Esophagus (tissue), 2 donors: Measurements from ENCODE around the gene P2RX7. TPM values are rescaled to one million over a fixed set of nuclear protein-coding genes. Genes with fewer than 3 reads are reported as not detected.

Experiments used
- H3K27ac ChIP-seq, 2 donors: one replicate each; pipeline ENCODE4 v1.5.1; 2013; ENCODE audit warnings: low read depth in 2 of 2, mild to moderate bottlenecking in 2 of 2, inconsistent platforms in 1 of 2, low read length in 1 of 2, moderate library complexity in 1 of 2
- H3K27me3 ChIP-seq, 2 donors: one replicate each; pipeline ENCODE4 v1.6.1; 2013; ENCODE audit warnings: low read length in 2 of 2, control low read depth in 1 of 2, mild to moderate bottlenecking in 1 of 2; ENCODE audit not compliant: insufficient read depth in 2 of 2, control insufficient read depth in 1 of 2
- H3K36me3 ChIP-seq, 2 donors: one replicate each; pipeline ENCODE4 v1.6.1; 2013; ENCODE audit warnings: low read length in 1 of 2; ENCODE audit not compliant: control insufficient read depth in 2 of 2, insufficient read depth in 2 of 2
- H3K4me1 ChIP-seq, 2 donors: one replicate each; pipeline ENCODE4 v1.6.1; 2013; ENCODE audit warnings: low read length in 1 of 2; ENCODE audit not compliant: control insufficient read depth in 2 of 2, insufficient read depth in 2 of 2
- H3K4me3 ChIP-seq, 2 donors: one replicate each; pipeline ENCODE4 v1.5.1; 2013; ENCODE audit warnings: low read length in 2 of 2, mild to moderate bottlenecking in 2 of 2, low read depth in 1 of 2, moderate library complexity in 1 of 2
- H3K9me3 ChIP-seq, 2 donors: one replicate each; pipeline ENCODE4 v1.6.1; 2013; ENCODE audit warnings: mild to moderate bottlenecking in 2 of 2, low read depth in 1 of 2, low read length in 1 of 2, moderate library complexity in 1 of 2; ENCODE audit not compliant: control insufficient read depth in 2 of 2, insufficient read depth in 1 of 2
- WGBS, 2 donors: extraction: QIAGEN DNeasy Blood & Tissue Kit; methylation state at CpG; one replicate each; pipeline ENCODE4 v1.1.7; 2013; 5-methylcytosine and 5-hydroxymethylcytosine counted together
- polyA plus RNA-seq, 2 donors: library from polyadenylated mRNA; stranded (reverse); fragments of 200-250 nt; gene quantifications; one replicate each; pipeline ENCODE4 v1.2.3, GENCODE V29; 2013
- donor health status: healthy with polysubstance abuse.
- donor health status: Bipolar disorder and iron deficiency.

The P2RX7 gene
- polyA plus RNA-seq, 2 donors, result 1.2 to 2.5 TPM

DNA sequence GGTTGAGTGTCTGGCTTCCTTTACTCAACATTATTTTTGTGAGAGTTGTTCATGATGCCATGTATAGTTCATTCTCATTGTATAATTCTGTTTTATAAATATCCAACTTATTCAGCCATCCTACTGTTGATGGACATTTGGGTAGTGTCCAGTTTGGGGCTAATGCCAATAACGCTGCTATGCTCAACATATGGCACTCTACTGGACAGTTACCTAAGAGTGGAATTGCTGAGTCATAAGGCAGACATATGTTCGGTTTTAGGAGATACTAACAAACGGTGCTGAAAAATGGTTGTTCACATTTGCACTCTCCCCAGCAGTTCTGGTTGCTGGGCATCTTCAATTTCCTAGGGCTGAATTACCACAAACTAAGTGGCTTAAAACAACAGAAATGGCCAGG, 48.5 kb downstream of the P2RX7 start:
- Histone ChIP-seq H3K27me3 (no peaks in the 10 kb centered on the region), H3K4me1 (peaks cover 0 to 6% of the 10 kb centered on the region in 2 donors), H3K36me3 (peaks cover 4 to 5% of the 10 kb centered on the region in 2 donors), H3K4me3 (no peak overlapping the region), H3K9me3 (no peaks in the 10 kb centered on the region), H3K27ac (no peak overlapping the region)
- WGBS, 2 donors, result 74 to 81% methylated on average over 3 of the region's 3 CpGs

DNA sequence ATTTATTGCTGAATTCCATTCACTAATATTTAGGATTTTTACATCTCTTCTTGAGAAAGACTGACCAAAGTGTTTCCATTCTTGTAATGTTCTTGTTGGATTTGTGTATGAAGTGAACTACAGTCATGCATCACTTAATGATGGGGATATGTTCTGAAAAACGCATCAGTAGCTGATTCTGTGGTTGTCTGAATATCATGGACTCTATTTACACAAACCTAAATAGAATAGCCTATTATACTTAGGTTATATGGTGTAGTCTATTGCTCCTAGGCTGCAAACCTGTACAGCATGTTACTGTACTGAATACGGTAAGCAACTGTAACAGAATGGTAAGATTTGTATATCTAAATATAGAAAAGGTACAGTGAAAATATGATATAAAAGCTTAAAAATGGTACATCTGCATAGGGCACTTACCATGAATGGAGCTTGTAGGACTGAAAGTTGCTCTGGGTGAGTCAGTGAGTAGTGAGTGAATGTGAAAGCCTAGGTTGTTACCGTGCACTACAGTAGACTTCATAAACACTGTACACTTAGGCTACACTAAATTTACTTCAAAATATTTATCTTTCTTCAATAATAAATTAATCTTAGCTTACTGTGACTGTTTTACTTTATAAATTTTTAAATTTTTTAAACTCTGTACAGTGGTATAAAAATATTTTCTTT, 49.7 kb downstream of the P2RX7 start:
- H3K27me3 ChIP-seq, result no peaks in the 10 kb centered on the region

DNA sequence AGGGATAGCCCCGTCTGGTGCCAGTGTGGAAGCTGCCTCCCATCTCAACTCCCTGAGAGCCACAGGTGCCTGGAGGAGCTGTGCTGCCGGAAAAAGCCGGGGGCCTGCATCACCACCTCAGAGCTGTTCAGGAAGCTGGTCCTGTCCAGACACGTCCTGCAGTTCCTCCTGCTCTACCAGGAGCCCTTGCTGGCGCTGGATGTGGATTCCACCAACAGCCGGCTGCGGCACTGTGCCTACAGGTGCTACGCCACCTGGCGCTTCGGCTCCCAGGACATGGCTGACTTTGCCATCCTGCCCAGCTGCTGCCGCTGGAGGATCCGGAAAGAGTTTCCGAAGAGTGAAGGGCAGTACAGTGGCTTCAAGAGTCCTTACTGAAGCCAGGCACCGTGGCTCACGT, 51.7 kb downstream of the P2RX7 start:
- peaks cover 0 to 6% of the 10 kb centered on the region in 2 donors for H3K4me1 ChIP-seq
- WGBS, 2 donors, result 56 to 70% methylated on average over 15 of the region's 15 CpGs
- H3K36me3 ChIP-seq, result peaks cover 0 to 5% of the 10 kb centered on the region in 2 donors
- no peaks in the 10 kb centered on the region for H3K27me3 ChIP-seq
- H3K27ac ChIP-seq, result no peak overlapping the region
- H3K4me3 ChIP-seq, result no peak overlapping the region
- no peaks in the 10 kb centered on the region for H3K9me3 ChIP-seq

More for the DNA sequence above, 49.7 kb downstream of the P2RX7 start:
- H3K27ac ChIP-seq, result no peak overlapping the region
- no peak overlapping the region for H3K4me3 ChIP-seq
- no peaks in the 10 kb centered on the region for H3K9me3 ChIP-seq
- peaks cover 0 to 6% of the 10 kb centered on the region in 2 donors for H3K4me1 ChIP-seq
- WGBS, 2 donors, result 82 to 87% methylated on average over 3 of the region's 3 CpGs
- peaks cover 0 to 5% of the 10 kb centered on the region in 2 donors for H3K36me3 ChIP-seq

DNA sequence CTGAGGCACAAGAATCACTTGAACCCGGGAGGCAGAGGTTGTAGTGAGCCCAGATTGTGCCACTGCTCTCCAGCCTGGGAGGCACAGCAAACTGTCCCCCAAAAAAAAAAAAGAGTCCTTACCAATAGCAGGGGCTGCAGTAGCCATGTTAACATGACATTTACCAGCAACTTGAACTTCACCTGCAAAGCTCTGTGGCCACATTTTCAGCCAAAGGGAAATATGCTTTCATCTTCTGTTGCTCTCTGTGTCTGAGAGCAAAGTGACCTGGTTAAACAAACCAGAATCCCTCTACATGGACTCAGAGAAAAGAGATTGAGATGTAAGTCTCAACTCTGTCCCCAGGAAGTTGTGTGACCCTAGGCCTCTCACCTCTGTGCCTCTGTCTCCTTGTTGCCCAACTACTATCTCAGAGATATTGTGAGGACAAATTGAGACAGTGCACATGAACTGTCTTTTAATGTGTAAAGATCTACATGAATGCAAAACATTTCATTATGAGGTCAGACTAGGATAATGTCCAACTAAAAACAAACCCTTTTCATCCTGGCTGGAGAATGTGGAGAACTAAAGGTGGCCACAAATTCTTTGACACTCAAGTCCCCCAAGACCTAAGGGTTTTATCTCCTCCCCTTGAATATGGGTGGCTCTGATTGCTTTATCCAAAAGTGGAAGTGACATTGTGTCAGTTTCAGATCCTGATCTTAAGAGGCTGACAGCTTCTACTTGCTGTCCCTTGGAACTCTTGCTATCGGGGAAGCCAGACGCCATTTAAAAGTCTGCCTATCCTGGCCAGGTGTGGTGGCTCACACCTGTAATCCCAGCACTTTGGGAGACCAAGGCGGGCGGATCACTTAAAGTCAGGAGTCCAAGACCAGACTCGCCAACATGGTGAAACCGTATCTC, 52.6 kb downstream of the P2RX7 start:
- H3K27me3 ChIP-seq, result no peaks in the 10 kb centered on the region
- H3K4me3 ChIP-seq, result no peak overlapping the region
- H3K9me3 ChIP-seq, result no peaks in the 10 kb centered on the region
- H3K4me1 ChIP-seq, result peaks cover 0 to 6% of the 10 kb centered on the region in 2 donors
- H3K36me3 ChIP-seq, result peaks cover 0 to 5% of the 10 kb centered on the region in 2 donors
- peak overlapping the region in 1 of 2 donors; percentile 3 for H3K27ac ChIP-seq
- WGBS, 2 donors, result 95 to 96% methylated on average over 7 of the region's 7 CpGs

DNA sequence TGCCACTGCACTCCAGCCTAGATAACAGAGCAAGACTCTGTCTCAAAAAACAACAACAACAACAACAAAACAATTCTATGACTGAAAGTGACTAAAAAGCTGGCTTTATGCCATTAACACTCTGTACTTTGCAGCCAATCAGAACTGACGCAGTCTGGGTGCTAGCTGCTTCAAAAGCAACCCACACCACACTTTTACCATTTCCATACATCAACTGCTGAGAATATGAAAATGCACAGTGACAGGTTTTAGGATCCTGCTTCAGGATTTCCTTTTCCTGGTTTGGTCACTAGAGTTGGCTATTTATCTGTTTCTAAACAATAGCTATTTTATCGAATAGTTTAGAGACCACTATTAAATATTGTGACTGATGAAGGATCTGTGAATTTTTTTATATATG, 54.1 kb downstream of the P2RX7 start:
- 83 to 88% methylated on average over 2 of the region's 2 CpGs for WGBS, 2 donors
- Histone ChIP-seq H3K9me3 (no peaks in the 10 kb centered on the region), H3K27ac (no peak overlapping the region), H3K36me3 (peaks cover 0 to 5% of the 10 kb centered on the region in 2 donors), H3K4me1 (peaks cover 0 to 6% of the 10 kb centered on the region in 2 donors), H3K27me3 (no peaks in the 10 kb centered on the region), H3K4me3 (no peak overlapping the region)

DNA sequence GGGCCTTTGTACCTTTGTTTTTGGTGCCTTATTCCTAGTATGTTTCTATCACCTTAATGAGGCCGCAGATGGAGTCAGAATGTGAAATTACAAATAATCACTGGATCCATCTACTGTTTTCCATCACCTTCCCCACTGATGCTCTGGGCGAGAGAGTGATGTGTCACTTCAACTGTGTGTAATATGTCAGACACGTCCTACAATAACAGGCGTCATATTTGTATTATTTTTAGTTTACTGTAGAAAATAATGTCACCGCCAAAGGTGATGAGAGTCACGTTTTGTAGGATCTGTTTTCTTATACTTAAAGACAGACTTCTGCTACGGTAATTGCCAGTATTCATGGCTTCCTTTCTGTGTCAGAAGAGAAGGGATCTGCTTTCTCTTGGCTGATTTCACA, 54.8 kb downstream of the P2RX7 start:
- H3K9me3 ChIP-seq, result no peaks in the 10 kb centered on the region
- no peak overlapping the region for H3K27ac ChIP-seq
- H3K4me3 ChIP-seq, result no peak overlapping the region
- H3K27me3 ChIP-seq, result no peaks in the 10 kb centered on the region
- peaks cover 0 to 5% of the 10 kb centered on the region in 2 donors for H3K36me3 ChIP-seq
- WGBS, 2 donors, result 85% methylated on average over 7 of the region's 7 CpGs
- H3K4me1 ChIP-seq, result peaks cover 0 to 6% of the 10 kb centered on the region in 2 donors

DNA sequence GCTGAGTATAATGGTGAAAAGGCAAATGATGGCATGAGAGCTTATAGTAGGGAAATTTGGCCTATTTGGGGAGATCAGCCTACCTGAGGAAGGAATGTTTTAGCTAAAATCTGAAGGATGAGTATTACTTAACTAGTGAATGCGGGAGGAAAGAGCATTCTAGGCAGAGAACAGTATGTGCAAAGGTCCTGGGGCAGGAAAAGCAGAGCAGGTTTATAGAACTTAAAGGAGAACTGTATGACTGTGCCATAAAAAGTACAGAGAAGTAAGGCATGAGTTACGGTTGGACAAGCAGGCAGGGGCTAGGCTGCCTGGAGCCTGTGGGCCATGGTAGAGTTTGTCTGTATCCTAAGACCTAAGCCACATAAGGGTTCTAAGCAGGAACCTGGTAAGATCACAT, 55.6 kb downstream of the P2RX7 start:
- Histone ChIP-seq H3K27ac (no peak overlapping the region), H3K27me3 (no peaks in the 10 kb centered on the region), H3K4me3 (no peak overlapping the region), H3K36me3 (peaks cover 0 to 5% of the 10 kb centered on the region in 2 donors), H3K9me3 (no peaks in the 10 kb centered on the region), H3K4me1 (peaks cover 0 to 6% of the 10 kb centered on the region in 2 donors)
- WGBS, 2 donors, result 94 to 100% methylated on average over 2 of the region's 2 CpGs

DNA sequence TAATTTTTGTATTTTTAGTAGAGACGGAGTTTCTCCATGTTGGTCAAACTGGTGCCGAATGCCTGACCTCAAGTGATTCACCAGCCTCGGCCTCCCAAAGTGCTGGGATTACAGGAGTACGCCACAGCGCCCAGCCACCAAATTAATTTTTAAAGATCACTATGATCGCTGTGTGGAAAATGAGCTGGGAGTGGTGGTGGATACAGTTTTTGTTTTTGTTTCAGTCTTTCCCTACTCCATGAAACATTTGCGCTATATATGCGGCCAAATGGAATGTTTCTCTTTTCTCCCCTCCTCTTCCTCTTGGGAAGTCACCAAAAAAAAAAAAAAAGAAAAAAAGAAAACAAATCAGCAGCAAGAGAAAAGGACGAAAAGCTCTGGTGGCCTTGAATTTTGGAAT, 56.5 kb downstream of the P2RX7 start:
- Histone ChIP-seq H3K27ac (no peak overlapping the region), H3K4me3 (no peak overlapping the region), H3K36me3 (peaks cover 0 to 4% of the 10 kb centered on the region in 2 donors), H3K9me3 (no peaks in the 10 kb centered on the region), H3K27me3 (no peaks in the 10 kb centered on the region), H3K4me1 (peaks cover 0 to 6% of the 10 kb centered on the region in 2 donors)
- 90 to 93% methylated on average over 9 of the region's 9 CpGs for WGBS, 2 donors

DNA sequence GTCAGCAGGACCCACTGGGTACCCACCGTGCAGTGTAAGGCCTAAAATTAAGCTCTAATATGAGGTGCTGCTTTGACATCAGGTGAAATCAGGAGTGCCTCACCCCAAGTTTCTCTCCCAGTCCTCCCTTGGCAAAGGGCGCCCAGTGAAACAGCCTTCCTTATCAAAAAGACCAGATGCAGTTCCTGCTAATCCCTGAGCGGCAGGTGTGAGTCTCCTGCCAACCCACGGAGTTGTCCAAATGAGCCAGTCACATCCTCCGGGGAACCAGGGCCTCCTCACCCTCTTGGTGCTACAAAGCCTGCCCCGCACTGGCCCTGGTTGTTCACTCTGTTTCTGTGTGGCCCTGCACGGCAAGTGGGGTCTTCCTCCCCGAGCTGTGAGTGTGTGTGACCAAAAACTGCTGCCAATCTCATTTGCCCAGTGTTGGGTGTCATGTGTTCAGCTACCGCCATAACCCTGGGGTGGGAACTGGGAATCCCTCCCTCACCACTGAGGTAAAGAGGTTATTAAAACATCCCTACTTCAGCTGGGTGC, 57.0 kb downstream of the P2RX7 start:
- peaks cover 0 to under 1% of the 10 kb centered on the region in 2 donors for H3K4me1 ChIP-seq
- 78 to 89% methylated on average over 9 of the region's 9 CpGs for WGBS, 2 donors
- no peaks in the 10 kb centered on the region for H3K36me3 ChIP-seq
- no peaks in the 10 kb centered on the region for H3K9me3 ChIP-seq
- H3K27me3 ChIP-seq, result no peaks in the 10 kb centered on the region
- no peak overlapping the region for H3K4me3 ChIP-seq
- no peak overlapping the region for H3K27ac ChIP-seq
